ENCODE data around the gene OTOS. TPM values are rescaled to one million over a fixed set of nuclear protein-coding genes. Genes with fewer than 3 reads are reported as not detected.

The OTOS gene
- total and polyA plus RNA-seq, 2 of the 4 experiments (the other 2 are of a cell fraction): 0.34 TPM; not detected in 1

DNA sequence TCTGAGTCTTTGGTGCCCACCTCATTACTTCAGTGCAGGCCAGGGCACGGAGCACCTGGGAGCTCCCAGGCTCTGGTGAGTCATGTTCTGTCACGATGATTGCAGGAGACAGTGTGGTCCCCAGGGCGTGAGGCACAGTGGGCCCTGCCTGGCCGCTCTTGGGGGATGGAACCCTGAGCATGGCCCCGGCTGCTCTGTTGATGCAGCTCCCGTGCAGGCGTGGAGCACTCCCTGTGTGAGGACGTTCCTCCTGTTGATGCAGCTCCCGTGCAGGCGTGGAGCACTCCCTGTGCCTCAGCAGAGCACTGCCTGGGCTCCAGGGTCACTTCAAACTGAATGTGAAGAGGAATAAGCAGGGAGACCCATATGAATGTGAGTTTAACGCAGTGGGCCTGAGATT, 34.5 kb downstream of the OTOS start:
- Histone ChIP-seq H2AFZ (replicated peaks; ENCODE audit: low read length, poor library complexity) (no peak overlapping the region), H2BK15ac (ENCODE audit: low read depth, low read length) (no peak overlapping the region), H2BK120ac (ENCODE audit: low read depth, low read length) (no peak overlapping the region), H2AK5ac (ENCODE audit: low read depth, low read length) (no peak overlapping the region), H3K4me2 (ENCODE audit: low read depth, low read length) (no peak overlapping the region), H3K4ac (ENCODE audit: low read depth, low read length) (no peak overlapping the region), H3K27ac (ENCODE audit: insufficient read depth, low read length) (no peak overlapping the region), H4K20me1 (ENCODE audit: insufficient read depth, low read length) (no peaks in the 10 kb centered on the region), H3K18ac (ENCODE audit: low read depth, low read length) (no peak overlapping the region), H3K56ac (ENCODE audit: extremely low read depth, insufficient read depth, low read length) (no peak overlapping the region), H2BK5ac (ENCODE audit: low read depth, low read length, poor library complexity, severe bottlenecking) (no peak overlapping the region), H3K4me1 (ENCODE audit: control insufficient read depth, insufficient read depth, low read length) (no peaks in the 10 kb centered on the region), H3K79me1 (ENCODE audit: low read depth in 1 of 2, low read length in 2 of 2) (no peaks in the 10 kb centered on the region), H3K14ac (replicated peaks; ENCODE audit: low read depth, low read length) (no peak overlapping the region), H4K8ac (ENCODE audit: low read depth in 2 of 2, low read length in 2 of 2) (no peak overlapping the region), H3K9ac (ENCODE audit: low read depth, low read length) (no peak overlapping the region), H4K5ac (ENCODE audit: low read depth, low read length) (no peak overlapping the region), H3K23ac (ENCODE audit: low read depth, low read length) (no peak overlapping the region), H3K9me1 (ENCODE audit: insufficient read depth, low read length) (peaks cover 2% of the 10 kb centered on the region; the same call in 1 of the 2 replicates), H2AK9ac (replicated peaks; ENCODE audit: low read depth, low read length, poor library complexity) (no peak overlapping the region), H3K9me3 (ENCODE audit: control insufficient read depth, insufficient read depth, low read length) (no peaks in the 10 kb centered on the region), H4K91ac (ENCODE audit: insufficient read depth, low read depth, low read length) (no peak overlapping the region), H3K27me3 (ENCODE audit: control insufficient read depth, insufficient read depth, low read length) (peaks cover 3% of the 10 kb centered on the region), H3K4me3 (ENCODE audit: insufficient read depth, low read depth, low read length) (no peak overlapping the region), H3K36me3 (ENCODE audit: control insufficient read depth, insufficient read depth, low read length) (no peaks in the 10 kb centered on the region), H2BK20ac (ENCODE audit: low read depth, low read length) (no peak overlapping the region)
- CTCF ChIA-PET: no interaction called here
- ATAC-seq (ENCODE audit: low read depth) (no peak), DNase-seq (no peak)
- POLR2A ChIA-PET (ENCODE audit: unreplicated experiment): no interaction called here
- in situ Hi-C loops (cut with MboI; ENCODE audit: low sequenced_read_pairs): no loop called here
- intact Hi-C loops (cut with micrococcal nuclease): no loop called here
- BruUV-seq (replicated peaks): no TSS peak
- 45% methylated on average over 5 of the region's 11 CpGs; no CpG with 5 or more reads in 1 of the 2 experiments for WGBS, 2 experiments (ENCODE audit: extremely low coverage in 2 of 2, insufficient read length in 1 of 2)
- TF ChIP-seq POLR2A (IDR thresholded peaks at IDR 0.05; ENCODE audit: low read depth, low read length): no peak
- no peak for TF ChIP-seq BHLHE40 (IDR thresholded peaks at IDR 0.05; ENCODE audit: low read depth, low read length)
- no peak for TF ChIP-seq RAD21 (IDR thresholded peaks at IDR 0.05; ENCODE audit: low read length)
- no peak for TF ChIP-seq NFE2L2 (IDR thresholded peaks at IDR 0.05; ENCODE audit: low read depth, low read length)
- TF ChIP-seq CEBPB (IDR thresholded peaks at IDR 0.05; ENCODE audit: low read depth, low read length): no peak
- TF ChIP-seq CHD1 (IDR thresholded peaks at IDR 0.05; ENCODE audit: low read depth, low read length): no peak
- TF ChIP-seq RCOR1 (IDR thresholded peaks at IDR 0.05; ENCODE audit: insufficient replicate concordance, low read length): no peak
- TF ChIP-seq MAFK (IDR thresholded peaks at IDR 0.05; ENCODE audit: low read depth, low read length): no peak
- no peak for TF ChIP-seq CTCF (conservative IDR thresholded peaks at IDR 0.05; ENCODE audit: low read depth, low read length)
- TF ChIP-seq USF2 (IDR thresholded peaks at IDR 0.05; ENCODE audit: low read depth, low read length): no peak
- TF ChIP-seq SMC3 (IDR thresholded peaks at IDR 0.05; ENCODE audit: low read depth, low read length): no peak
- TF ChIP-seq FOS (IDR thresholded peaks at IDR 0.05; ENCODE audit: low read depth, low read length): no peak
- no peak for TF ChIP-seq MAZ (IDR thresholded peaks at IDR 0.05; ENCODE audit: borderline replicate concordance, low read depth, low read length)
- TF ChIP-seq, protein P1, sequence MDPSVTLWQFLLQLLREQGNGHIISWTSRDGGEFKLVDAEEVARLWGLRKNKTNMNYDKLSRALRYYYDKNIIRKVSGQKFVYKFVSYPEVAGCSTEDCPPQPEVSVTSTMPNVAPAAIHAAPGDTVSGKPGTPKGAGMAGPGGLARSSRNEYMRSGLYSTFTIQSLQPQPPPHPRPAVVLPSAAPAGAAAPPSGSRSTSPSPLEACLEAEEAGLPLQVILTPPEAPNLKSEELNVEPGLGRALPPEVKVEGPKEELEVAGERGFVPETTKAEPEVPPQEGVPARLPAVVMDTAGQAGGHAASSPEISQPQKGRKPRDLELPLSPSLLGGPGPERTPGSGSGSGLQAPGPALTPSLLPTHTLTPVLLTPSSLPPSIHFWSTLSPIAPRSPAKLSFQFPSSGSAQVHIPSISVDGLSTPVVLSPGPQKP (IDR thresholded peaks at IDR 0.05; ENCODE audit: borderline replicate concordance, low read depth, low read length): no peak
- dilution Hi-C loops (cut with HindIII; ENCODE audit: low sequenced_read_pairs, unreplicated experiment): no loop called here

All from IMR-90 (cell line).